Measurements from ENCODE around the gene PIAS2. TPM values are rescaled to one million over a fixed set of nuclear protein-coding genes. Genes with fewer than 3 reads are reported as not detected.

PIAS2 gene
- 11.3 and 14.1 TPM in 2 replicates for total RNA-seq

GRCh38 chr18:46917108-46917802 lies at the start of gene PIAS2, which contains the start of gene KATNAL2:
Gene PIAS2 (minus strand): TSS chr18:46917507. CDS start chr18:46917345, 162 bp downstream.
Gene KATNAL2 (plus strand): TSS chr18:46917602. CDS start chr18:46946873, 29,271 bp downstream.

GRCh38 chr18:46756559-46757201 lies 160.6 kb downstream of the PIAS2 start, which contains the start of gene ST8SIA5:
Gene ST8SIA5 (minus strand): TSS chr18:46757053. CDS start chr18:46756508, 545 bp downstream.

Other genes starting within 250 kb of the PIAS2 start
- gene ST8SIA5, start 160.5 kb downstream of the PIAS2 start, total RNA-seq, result under 0.01 TPM in 1 of 2 replicates, not detected in the other
- gene KATNAL2, start 95 bp upstream of the PIAS2 start, total RNA-seq, result 0.38 and 0.72 TPM in 2 replicates
- gene ELOA2, start 118.1 kb upstream of the PIAS2 start, total RNA-seq, result not detected in 2 replicates
- gene HDHD2, start 233.0 kb upstream of the PIAS2 start, total RNA-seq, result 11.4 and 15.7 TPM in 2 replicates